C4-2B (cell line): ENCODE results near the gene INHBE.

Experiments used
- CTCF ChIP-seq: fragments of 450-650 bp; conservative IDR thresholded peaks from 2 replicates; pipeline ENCODE4 v1.5.1; 2017; ENCODE audit warnings: mild to moderate bottlenecking
- ZFX ChIP-seq: fragments of 450-650 bp; IDR thresholded peaks from 2 replicates; pipeline ENCODE4 v1.6.1; 2017

- TF ChIP-seq CTCF (no peak), ZFX (no peak)
These were observed 5.3 kb downstream of the INHBE start for GRCh38 chr12:57460468-57460784.
